Urinary bladder (tissue), 4 donors: ENCODE data around the gene ATP6V1C2. TPM values are rescaled to one million over a fixed set of nuclear protein-coding genes. Genes with fewer than 3 reads are reported as not detected.

Source experiments
- DNase-seq: peaks from one replicate; pipeline ENCODE4 v3.0.0-alpha.2; 2015; ENCODE audit errors: extremely low spot score
- H3K27ac ChIP-seq: one replicate; pipeline ENCODE4 v1.5.1; 2013; ENCODE audit warnings: low read depth, mild to moderate bottlenecking, moderate library complexity
- H3K36me3 ChIP-seq: one replicate; pipeline ENCODE4 v1.6.1; 2013; ENCODE audit warnings: mild to moderate bottlenecking, moderate library complexity; ENCODE audit not compliant: insufficient read depth
- H3K4me1 ChIP-seq: one replicate; pipeline ENCODE4 v1.6.1; 2013; ENCODE audit warnings: mild to moderate bottlenecking, moderate library complexity; ENCODE audit not compliant: insufficient read depth
- H3K4me3 ChIP-seq: one replicate; pipeline ENCODE4 v1.5.1; 2013; ENCODE audit warnings: low read depth, low read length
- WGBS: extraction: QIAGEN DNeasy Blood & Tissue Kit; methylation state at CpG from one replicate; pipeline ENCODE4 v1.1.7; 2013; 5-methylcytosine and 5-hydroxymethylcytosine counted together
- polyA plus RNA-seq: library from polyadenylated mRNA; stranded (reverse); fragments of 200-250 nt; gene quantifications from one replicate; pipeline ENCODE4 v1.2.3, GENCODE V29; 2013
- small RNA-seq: library from RNA; depleted of rRNA; stranded (forward); fragments of <200 nt; gene quantifications from one replicate; pipeline ENCODE3, GENCODE V24; 2014
- total RNA-seq: library from RNA; depleted of rRNA; stranded (reverse); fragments of >200 nt; gene quantifications from one replicate; pipeline ENCODE4 v1.2.3, GENCODE V29; 2014
- donor health status: healthy with polysubstance abuse.
- donor health status: healthy.

Gene ATP6V1C2
- total and polyA plus RNA-seq, 2 donors, result 0.21 to 0.56 TPM

DNA sequence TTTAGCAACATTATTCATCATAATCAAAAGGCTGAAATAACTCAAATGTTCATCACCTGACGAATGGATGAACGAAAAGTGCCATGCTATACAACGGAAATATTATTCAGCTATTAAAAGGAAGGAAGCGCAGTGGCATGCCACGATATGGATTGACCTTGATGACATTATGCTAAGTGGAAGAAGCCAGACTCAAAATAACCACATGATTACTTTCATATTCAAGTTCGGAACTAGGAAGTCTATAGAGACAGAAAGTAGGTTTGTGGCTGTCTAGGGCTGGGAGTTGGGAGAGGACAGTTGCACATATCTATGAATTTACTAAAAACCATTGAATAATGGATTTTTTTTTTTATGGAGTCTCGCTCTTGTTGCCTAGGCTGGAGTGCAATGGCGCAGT lies 104.6 kb downstream of the ATP6V1C2 start:
- DNase-seq, result no peak
- H3K4me1 ChIP-seq, result no peaks in the 10 kb centered on the region
- no peaks in the 10 kb centered on the region for H3K36me3 ChIP-seq
- 86% methylated on average over 8 of the region's 8 CpGs for WGBS
- no peak overlapping the region for H3K4me3 ChIP-seq
- no peak overlapping the region for H3K27ac ChIP-seq

GRCh38 chr2:10826625-10827024 lies 105.2 kb downstream of the ATP6V1C2 start:
- Histone ChIP-seq H3K36me3 (no peaks in the 10 kb centered on the region), H3K4me1 (no peaks in the 10 kb centered on the region), H3K27ac (no peak overlapping the region), H3K4me3 (no peak overlapping the region)
- WGBS, result 79% methylated on average over 8 of the region's 8 CpGs
- DNase-seq, result no peak

DNA sequence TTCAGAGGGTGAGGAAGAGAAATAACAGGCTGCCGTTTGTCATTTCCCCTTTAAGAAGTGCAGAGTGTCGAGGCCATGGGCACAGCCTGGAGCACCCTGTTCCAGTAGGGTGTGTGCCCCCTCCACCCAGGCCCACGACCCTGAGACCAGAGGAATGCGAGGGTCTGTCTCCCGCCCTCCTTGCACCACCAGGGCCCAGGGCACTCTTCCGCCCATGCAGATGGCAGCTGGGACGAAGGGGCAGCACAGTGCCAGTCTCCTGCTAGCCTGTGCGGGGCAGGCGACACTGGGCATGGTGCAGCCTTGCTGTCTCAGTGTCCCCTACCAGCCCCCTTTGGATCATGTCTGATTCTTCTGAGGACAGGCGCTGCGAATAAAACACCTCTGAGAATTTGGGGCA lies 106.9 kb downstream of the ATP6V1C2 start:
- DNase-seq, result no peak

GRCh38 chr2:10829299-10829698 lies 107.9 kb downstream of the ATP6V1C2 start:
- DNase-seq, result no peak
- no peak overlapping the region for H3K27ac ChIP-seq
- no peaks in the 10 kb centered on the region for H3K36me3 ChIP-seq
- H3K4me1 ChIP-seq, result no peaks in the 10 kb centered on the region
- H3K4me3 ChIP-seq, result no peak overlapping the region
- WGBS, result 79% methylated on average over 3 of the region's 3 CpGs

More for the DNA sequence above, 106.9 kb downstream of the ATP6V1C2 start:
- Histone ChIP-seq H3K27ac (no peak overlapping the region), H3K4me3 (no peak overlapping the region), H3K4me1 (no peaks in the 10 kb centered on the region), H3K36me3 (no peaks in the 10 kb centered on the region)
- 72% methylated on average over 11 of the region's 11 CpGs for WGBS

DNA sequence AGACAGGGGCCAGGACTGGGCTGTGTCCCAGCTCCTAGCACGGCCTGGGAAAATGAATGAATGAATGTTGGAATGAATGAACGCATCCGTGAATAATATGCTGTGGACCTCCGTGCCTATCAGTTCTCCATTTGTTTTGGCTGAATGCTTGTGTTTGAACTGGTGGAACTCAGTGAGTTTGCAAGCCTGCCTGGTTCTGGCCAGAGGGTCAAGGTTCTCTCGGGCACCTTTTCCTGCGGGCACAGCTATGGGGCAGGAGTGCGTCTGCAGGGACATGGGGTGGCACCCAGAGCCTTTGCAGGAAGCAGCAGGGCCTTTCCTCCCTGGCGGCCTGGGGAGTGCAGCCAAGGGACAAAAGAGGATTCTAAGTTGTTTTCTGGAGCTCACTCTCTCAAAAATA lies 108.8 kb downstream of the ATP6V1C2 start:
- Histone ChIP-seq H3K27ac (no peak overlapping the region), H3K4me3 (no peak overlapping the region), H3K4me1 (no peaks in the 10 kb centered on the region), H3K36me3 (no peaks in the 10 kb centered on the region)
- WGBS, result 80% methylated on average over 8 of the region's 8 CpGs
- DNase-seq, result no peak

DNA sequence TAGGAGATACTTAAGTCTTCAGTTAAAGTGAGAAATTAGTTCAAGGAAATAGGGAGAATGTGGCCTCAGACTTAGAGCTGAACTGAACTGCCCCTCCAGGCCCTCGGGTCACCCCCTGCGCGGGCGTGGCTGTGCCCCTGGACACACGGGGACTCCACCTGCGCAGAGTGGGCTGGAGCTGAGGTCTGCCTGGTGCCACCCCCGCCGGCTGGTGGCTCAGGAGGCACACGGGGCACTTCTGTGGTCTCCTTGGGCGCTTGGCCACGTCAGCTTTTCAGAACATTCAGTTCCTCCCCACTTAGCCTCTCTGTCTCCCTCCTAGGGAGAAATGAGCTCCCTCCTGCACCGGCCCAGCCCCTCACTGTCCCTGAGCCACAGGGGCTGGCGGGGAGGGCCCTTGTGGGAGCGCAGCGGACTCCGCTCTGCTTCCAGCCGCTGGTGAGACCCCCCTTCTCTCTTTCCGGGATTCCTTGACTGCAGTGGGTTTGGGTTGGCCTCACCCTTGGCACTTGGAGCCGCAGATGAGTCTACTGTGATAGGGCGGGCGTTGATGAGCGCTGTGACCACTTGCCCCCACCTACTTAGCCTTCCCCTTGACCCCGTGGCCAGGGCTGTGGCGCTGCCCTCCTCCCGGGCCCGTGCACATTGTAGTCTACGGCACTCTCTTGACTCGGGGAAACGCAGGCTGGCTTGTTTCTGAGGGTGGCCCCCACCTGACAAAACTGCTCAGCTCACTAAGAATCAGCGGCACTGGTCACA lies 109.4 kb downstream of the ATP6V1C2 start:
- Histone ChIP-seq H3K36me3 (no peaks in the 10 kb centered on the region), H3K27ac (no peak overlapping the region), H3K4me3 (no peak overlapping the region), H3K4me1 (no peaks in the 10 kb centered on the region)
- 77% methylated on average over 30 of the region's 30 CpGs for WGBS
- no peak for DNase-seq

DNA sequence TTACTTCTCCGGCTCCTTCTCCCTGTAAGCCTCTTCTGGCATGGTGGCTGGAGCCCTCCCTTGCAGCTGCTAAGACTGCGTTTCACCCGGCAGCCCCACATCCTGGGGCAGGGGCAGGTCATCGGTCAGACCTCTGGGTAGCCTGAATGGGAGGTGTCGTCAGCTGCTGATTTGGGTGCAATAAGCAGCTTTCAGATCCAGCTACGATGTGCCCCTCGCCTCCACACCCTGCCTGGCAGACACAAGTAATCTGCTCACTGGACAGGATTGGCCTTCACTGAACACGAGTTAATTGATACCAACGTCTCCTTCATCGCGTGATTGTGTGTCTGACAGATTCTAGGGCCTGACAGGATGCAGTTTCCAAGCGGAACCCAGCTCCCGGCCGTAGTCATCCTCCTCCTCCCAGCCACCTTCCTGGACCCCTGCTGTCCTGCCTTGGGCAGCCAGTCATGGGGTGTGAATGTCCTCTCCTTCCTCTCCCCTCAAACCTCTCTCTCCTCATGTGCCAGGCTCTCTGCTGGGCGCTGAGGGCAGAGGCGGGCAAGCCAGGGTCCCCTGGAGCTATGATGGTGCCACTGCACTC lies 110.1 kb downstream of the ATP6V1C2 start:
- no peak overlapping the region for H3K4me3 ChIP-seq
- H3K4me1 ChIP-seq, result no peaks in the 10 kb centered on the region
- no peak for DNase-seq
- no peaks in the 10 kb centered on the region for H3K36me3 ChIP-seq
- 60% methylated on average over 16 of the region's 16 CpGs for WGBS
- H3K27ac ChIP-seq, result no peak overlapping the region

DNA sequence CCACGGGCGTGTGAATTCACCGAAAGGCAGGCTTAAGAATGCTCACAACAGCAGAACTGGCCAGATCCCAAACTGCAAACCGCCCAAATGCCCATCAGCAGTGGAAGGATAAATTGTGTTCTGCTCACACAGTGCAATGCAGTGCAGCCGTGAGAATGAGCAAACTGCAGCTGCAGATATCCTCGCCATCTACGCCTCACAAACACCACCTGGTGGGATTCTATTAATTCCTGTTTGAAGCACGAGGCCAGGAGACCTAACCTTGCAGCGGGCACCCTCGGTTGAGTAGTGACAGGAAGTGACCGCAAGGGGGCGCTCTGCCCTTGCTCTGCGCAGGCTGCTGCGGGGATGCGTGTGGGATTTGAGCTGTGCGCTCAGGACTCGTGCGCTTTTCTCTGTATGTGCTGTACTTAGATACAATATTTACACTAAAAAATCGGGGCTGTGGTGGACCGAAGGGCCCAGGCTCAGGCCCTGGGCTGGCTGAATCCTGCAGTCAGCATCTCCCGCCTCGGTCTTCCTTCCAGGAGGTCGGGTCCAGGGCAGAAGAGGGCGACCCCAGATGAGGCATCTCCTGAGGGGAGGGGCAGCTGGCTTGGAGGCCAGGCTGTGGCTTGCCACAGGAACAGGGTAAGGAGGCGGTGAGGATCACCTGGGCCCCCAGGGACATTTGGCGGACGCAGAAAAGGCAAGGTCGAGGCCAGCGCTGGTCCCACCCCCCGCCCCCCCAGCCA lies 110.9 kb downstream of the ATP6V1C2 start:
- WGBS, result 17% methylated on average over 30 of the region's 30 CpGs
- peak; percentile 46 for DNase-seq
- no peak overlapping the region for H3K4me3 ChIP-seq
- H3K4me1 ChIP-seq, result no peaks in the 10 kb centered on the region
- H3K27ac ChIP-seq, result no peak overlapping the region
- H3K36me3 ChIP-seq, result no peaks in the 10 kb centered on the region

- no peak for DNase-seq
- H3K4me1 ChIP-seq, result no peaks in the 10 kb centered on the region
- 80% methylated on average over 10 of the region's 10 CpGs for WGBS
- H3K4me3 ChIP-seq, result no peak overlapping the region
- no peaks in the 10 kb centered on the region for H3K36me3 ChIP-seq
- no peak overlapping the region for H3K27ac ChIP-seq
These were observed 111.6 kb downstream of the ATP6V1C2 start for GRCh38 chr2:10833021-10833420.

DNA sequence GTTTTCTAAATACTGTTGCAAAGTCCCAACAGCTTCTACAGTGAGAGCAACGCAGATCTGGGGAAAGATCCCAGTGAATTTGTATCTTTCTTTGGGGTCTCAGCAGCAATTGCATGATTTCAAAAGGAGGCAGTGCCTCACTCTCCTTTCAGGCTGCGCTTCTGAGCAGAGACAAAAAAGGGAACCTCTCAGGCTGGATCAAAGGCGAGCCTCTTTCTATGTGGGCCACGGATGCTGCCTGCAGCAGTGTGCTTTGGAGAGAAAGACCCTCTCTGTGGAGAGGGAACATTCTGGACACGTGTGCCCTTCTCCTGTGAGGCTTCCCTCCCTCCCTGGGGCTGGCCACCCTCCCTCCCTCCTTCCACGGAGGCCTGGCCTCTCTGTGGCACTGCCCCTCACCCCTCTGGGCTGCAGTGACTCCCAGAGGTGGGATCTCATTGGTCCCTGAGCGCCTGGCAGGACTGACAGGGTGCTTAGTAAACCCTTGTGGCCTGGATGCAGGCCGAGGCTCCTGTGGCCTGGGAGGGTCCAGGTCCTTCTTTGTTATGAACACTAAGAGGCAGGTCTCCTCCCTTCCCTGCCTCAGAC lies 112.7 kb downstream of the ATP6V1C2 start:
- DNase-seq, result no peak
- 83% methylated on average over 8 of the region's 8 CpGs for WGBS
- H3K27ac ChIP-seq, result no peak overlapping the region

More for the DNA sequence above, 112.7 kb downstream of the ATP6V1C2 start:
- Histone ChIP-seq H3K36me3 (no peaks in the 10 kb centered on the region), H3K4me3 (no peak overlapping the region), H3K4me1 (no peaks in the 10 kb centered on the region)

Small RNAs within 50 kb of the gene (small RNA-seq; reads per million reads assigned to genes)
- gene RNU7-138P, result not detected
- gene RNU7-176P, result not detected

Other genes starting within 250 kb of the ATP6V1C2 start
- gene NOL10, start 31.7 kb upstream of the ATP6V1C2 start, total RNA-seq, result 37.2 TPM
- 11.0 TPM for gene NOL10, start 31.7 kb upstream of the ATP6V1C2 start, polyA plus RNA-seq
- 166 TPM for gene PDIA6, start 91.2 kb downstream of the ATP6V1C2 start, total RNA-seq
- 139 TPM for gene PDIA6, start 91.2 kb downstream of the ATP6V1C2 start, polyA plus RNA-seq
- gene KCNF1, start 190.3 kb downstream of the ATP6V1C2 start, total RNA-seq, result 0.32 TPM
- gene KCNF1, start 190.3 kb downstream of the ATP6V1C2 start, polyA plus RNA-seq, result 0.68 TPM